K562 (cell line): ENCODE results near the gene MACF1. TPM values are rescaled to one million over a fixed set of nuclear protein-coding genes. Genes with fewer than 3 reads are reported as not detected.

Experiments
- ATAC-seq: fragments of 200-7000 bp; cut with Tn5 transposase; 3 replicates; pipeline ENCODE4 v1.9.1; 2020; ENCODE audit warnings: moderate library complexity
- BruUV-seq: library from RNA; stranded (reverse); fragments of 400-500 nt; replicated peaks from 2 replicates; lab custom pipeline; 2021; lab: Mats Ljungman, UMichigan
- CTCF ChIA-PET: fragments of 300-600 bp; formaldehyde crosslinking; extraction: SDS; loops from one replicate; lab custom pipeline; 2021; ENCODE audit warnings: low intra/inter-chr PET ratio; lab: Yijun Ruan, JAX
- POLR2A ChIA-PET: fragments of 300-600, 350-650 bp; sonication (Branson Sonifier 250); formaldehyde crosslinking; extraction: SDS; loops from one replicate; lab custom pipeline; 2021; ENCODE audit warnings: antibody characterized with exemption, inconsistent platforms; lab: Yijun Ruan, JAX
- DNase-seq, 4 experiments: peaks; one replicate each; pipeline versions ENCODE4 v3.0.0 to v3.0.0-alpha.2; 2011 to 2018; ENCODE audit warnings: low spot score in 3 of 4, mixed read lengths in 3 of 4; ENCODE audit errors: extremely low read depth in 1 of 4
- FAIRE-seq: peaks from 2 replicates; lab custom pipeline; 2011; peaks lifted over from hg19 to GRCh38; lab: Jason Lieb, UNC
- H2AFZ ChIP-seq: 2 replicates; pipeline ENCODE4 v1.6.0; 2011; ENCODE audit warnings: low read depth, low read length, control low read depth, inconsistent platforms
- H3K27ac ChIP-seq: fragments of 200-600 bp; 3 replicates; pipeline ENCODE4 v1.8.0; 2011; ENCODE audit warnings: low read depth, mild to moderate bottlenecking, control low read depth, inconsistent platforms, low read length, moderate library complexity, mixed read lengths; ENCODE audit errors: extremely low read depth
- H3K27me3 ChIP-seq, 2 experiments: fragments of 300-600 bp in 1 of 2; 2 replicates in 1 of 2; 3 replicates in 1 of 2; pipeline versions ENCODE4 v1.6.0 to v1.8.0; 2011; ENCODE audit warnings: inconsistent platforms in 2 of 2, low read length in 2 of 2, mild to moderate bottlenecking in 1 of 2, mixed read lengths in 1 of 2, moderate library complexity in 1 of 2; ENCODE audit not compliant: control insufficient read depth in 2 of 2, insufficient read depth in 2 of 2
- H3K36me3 ChIP-seq: fragments of 300-600 bp; 3 replicates; pipeline ENCODE4 v1.8.0; 2011; ENCODE audit warnings: mild to moderate bottlenecking, low read length, inconsistent platforms; ENCODE audit not compliant: control insufficient read depth, insufficient read depth
- H3K4me1 ChIP-seq, 2 experiments: fragments of 200-600 bp in 1 of 2; replicated peaks in 1 of 2; 2 replicates in 1 of 2; 3 replicates in 1 of 2; pipeline versions ENCODE4 v1.5.1 to v1.8.0; 2011; ENCODE audit warnings: inconsistent platforms in 2 of 2, low read length in 2 of 2, mild to moderate bottlenecking in 1 of 2, mixed read lengths in 1 of 2, moderate library complexity in 1 of 2; ENCODE audit not compliant: control insufficient read depth in 2 of 2, insufficient read depth in 2 of 2
- H3K4me2 ChIP-seq: 2 replicates; pipeline ENCODE4 v1.6.1; 2011; ENCODE audit warnings: low read length, control low read depth, inconsistent platforms, mixed read lengths; ENCODE audit not compliant: insufficient read depth
- H3K4me3 ChIP-seq: fragments of 200-600 bp; sonication (generic), shearing (Covaris generic); 2 replicates; pipeline ENCODE4 v1.5.1; 2016; ENCODE audit warnings: control low read depth, inconsistent platforms
- H3K79me2 ChIP-seq: fragments of 200-600 bp; 3 replicates; pipeline ENCODE4 v1.8.0; 2011; ENCODE audit warnings: low read length, inconsistent platforms; ENCODE audit not compliant: control insufficient read depth, insufficient read depth
- H3K9ac ChIP-seq, 2 experiments: 2 replicates each; pipeline versions ENCODE4 v1.6.0 to v1.6.1; 2011; ENCODE audit warnings: low read depth in 2 of 2, low read length in 2 of 2, control low read depth in 1 of 2, inconsistent platforms in 1 of 2, mild to moderate bottlenecking in 1 of 2, mixed read lengths in 1 of 2; ENCODE audit not compliant: insufficient read depth in 1 of 2
- H3K9me1 ChIP-seq: one replicate; pipeline ENCODE4 v1.6.0; 2011; ENCODE audit warnings: inconsistent platforms, mild to moderate bottlenecking, low read length, moderate library complexity; ENCODE audit not compliant: control insufficient read depth, insufficient read depth
- H3K9me3 ChIP-seq: replicated peaks from 2 replicates; pipeline ENCODE4 v1.5.1; 2011; ENCODE audit warnings: low read depth, low read length, inconsistent platforms; ENCODE audit not compliant: control insufficient read depth, insufficient read depth
- H4K20me1 ChIP-seq: replicated peaks from 2 replicates; pipeline ENCODE4 v1.6.1; 2011; ENCODE audit warnings: low read length, inconsistent platforms, mixed read lengths; ENCODE audit not compliant: control insufficient read depth, insufficient read depth
- RBM22 ChIP-seq: fragments of 200-400 bp; formaldehyde crosslinking; IDR thresholded peaks from 2 replicates; pipeline ENCODE4 v1.6.1; 2018; ENCODE audit warnings: low read length, low read depth; ENCODE audit not compliant: poor library complexity, severe bottlenecking
- WGBS: fragments of 100-300 bp; shearing (Covaris generic); methylation state at CpG from one replicate; pipeline ENCODE4 v1.1.6; 2016; ENCODE audit warnings: low coverage, mixed read lengths; ENCODE audit not compliant: insufficient coverage; ENCODE audit errors: missing lambda C conversion rate; 5-methylcytosine and 5-hydroxymethylcytosine counted together
- in situ Hi-C: fragments of 300-500 bp; cut with MboI; formaldehyde crosslinking; loops from 4 replicates; pipeline ENCODE4 v1.15.0; 2018; ENCODE audit warnings: inconsistent platforms, mixed read lengths
- intact Hi-C: fragments of 100-400 bp; cut with micrococcal nuclease; formaldehyde crosslinking; loops from 2 replicates; pipeline ENCODE4 v1.14.2; 2022
- polyA plus RNA-seq, 8 experiments: library from polyadenylated mRNA; depleted of rRNA in 4 of 8; stranded (reverse) in 5 of 8; unstranded in 3 of 8; fragments of >200 nt; fragmentation: Nextera tagmentation in 2 of 8; fragmentation: Illumina TruSeq in 1 of 8; extraction: Ambion mirVana in 2 of 8; extraction: Trizol in 1 of 8; gene quantifications; 2 replicates each; pipeline versions ENCODE4 v1.2.1 to v1.2.3, GENCODE V29; 2011 to 2014; ENCODE audit warnings: inconsistent platforms in 1 of 8, missing spikeins in 1 of 8
- total RNA-seq, 7 experiments: library from RNA; depleted of rRNA in 6 of 7; stranded (reverse); fragments of >200 nt in 6 of 7; fragmentation: Illumina TruSeq in 2 of 7; extraction: Trizol in 2 of 7; gene quantifications; 2 replicates each; pipeline versions ENCODE4 v1.2.1 to v1.2.3, GENCODE V29; 2011 to 2021; ENCODE audit warnings: low replicate concordance in 1 of 7
- TF ChIP-seq, protein P1 (sequence below): sonication (generic); formaldehyde crosslinking; IDR thresholded peaks from 2 replicates; pipeline ENCODE4 v1.8.0; 2022; ENCODE audit warnings: missing genetic modification reagents, mild to moderate bottlenecking, moderate library complexity, borderline replicate concordance

MACF1 gene
- total and polyA plus RNA-seq, 9 of the 15 experiments (the other 6 are each of a cell fraction or from before 2014, with no cell fraction given): 13.2 to 232 (median 112) TPM

GRCh38 chr1:39412892-39413291 is 208.4 kb downstream of the MACF1 start:
- FAIRE-seq (no peak), DNase-seq (no peak), ATAC-seq (no peak)
- Histone ChIP-seq H3K79me2 (peaks cover 71% of the 10 kb centered on the region), H4K20me1 (peaks cover 14% of the 10 kb centered on the region), H3K9me1 (no peaks in the 10 kb centered on the region), H2AFZ (no peak overlapping the region), H3K9me3 (no peaks in the 10 kb centered on the region), H3K36me3 (peaks cover 50% of the 10 kb centered on the region), H3K27me3 (no peaks in the 10 kb centered on the region), H3K9ac (0 out of 4 replicates have a peak overlapping the region, but pooled peaks of 1 of the 2 experiments have one; percentile 6), H3K4me1 (peaks cover 24 to 25% of the 10 kb centered on the region in 2 experiments; a peak in 4 of 5 replicates), H3K27ac (no peak overlapping the region), H3K4me3 (no peak overlapping the region), H3K4me2 (no peak overlapping the region)
- POLR2A ChIA-PET: interaction anchor here (0.8 to 5.9 kb wide), 5 partner anchors 11 to 144 kb away, joined by 3 to 42 read pairs (median 5); no protein-coding TSS in a partner anchor
- intact Hi-C loops: loop anchor here (5.0 to 10.0 kb wide), 2 partner anchors 36 to 308 kb away; no protein-coding TSS in a partner anchor
- 82% methylated on average over 1 of the region's 2 CpGs for WGBS
- CTCF ChIA-PET: no interaction called here
- no TSS peak for BruUV-seq
- no peak for TF ChIP-seq RBM22
- TF ChIP-seq, protein P1, sequence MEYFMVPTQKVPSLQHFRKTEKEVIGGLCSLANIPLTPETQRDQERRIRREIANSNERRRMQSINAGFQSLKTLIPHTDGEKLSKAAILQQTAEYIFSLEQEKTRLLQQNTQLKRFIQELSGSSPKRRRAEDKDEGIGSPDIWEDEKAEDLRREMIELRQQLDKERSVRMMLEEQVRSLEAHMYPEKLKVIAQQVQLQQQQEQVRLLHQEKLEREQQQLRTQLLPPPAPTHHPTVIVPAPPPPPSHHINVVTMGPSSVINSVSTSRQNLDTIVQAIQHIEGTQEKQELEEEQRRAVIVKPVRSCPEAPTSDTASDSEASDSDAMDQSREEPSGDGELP (CRISPR knock-in tag): peak; percentile 18; the same call in 1 of the 2 replicates
- in situ Hi-C loops: no loop called here
